ENCODE data around the gene HIP1R. TPM values are rescaled to one million over a fixed set of nuclear protein-coding genes. Genes with fewer than 3 reads are reported as not detected.
A peak's percentile ranks its signal among the peaks of the same experiment; 100 is the strongest.

The HIP1R gene
- total RNA-seq, 1 experiment from 2014 or later, result 36.7 TPM

DNA sequence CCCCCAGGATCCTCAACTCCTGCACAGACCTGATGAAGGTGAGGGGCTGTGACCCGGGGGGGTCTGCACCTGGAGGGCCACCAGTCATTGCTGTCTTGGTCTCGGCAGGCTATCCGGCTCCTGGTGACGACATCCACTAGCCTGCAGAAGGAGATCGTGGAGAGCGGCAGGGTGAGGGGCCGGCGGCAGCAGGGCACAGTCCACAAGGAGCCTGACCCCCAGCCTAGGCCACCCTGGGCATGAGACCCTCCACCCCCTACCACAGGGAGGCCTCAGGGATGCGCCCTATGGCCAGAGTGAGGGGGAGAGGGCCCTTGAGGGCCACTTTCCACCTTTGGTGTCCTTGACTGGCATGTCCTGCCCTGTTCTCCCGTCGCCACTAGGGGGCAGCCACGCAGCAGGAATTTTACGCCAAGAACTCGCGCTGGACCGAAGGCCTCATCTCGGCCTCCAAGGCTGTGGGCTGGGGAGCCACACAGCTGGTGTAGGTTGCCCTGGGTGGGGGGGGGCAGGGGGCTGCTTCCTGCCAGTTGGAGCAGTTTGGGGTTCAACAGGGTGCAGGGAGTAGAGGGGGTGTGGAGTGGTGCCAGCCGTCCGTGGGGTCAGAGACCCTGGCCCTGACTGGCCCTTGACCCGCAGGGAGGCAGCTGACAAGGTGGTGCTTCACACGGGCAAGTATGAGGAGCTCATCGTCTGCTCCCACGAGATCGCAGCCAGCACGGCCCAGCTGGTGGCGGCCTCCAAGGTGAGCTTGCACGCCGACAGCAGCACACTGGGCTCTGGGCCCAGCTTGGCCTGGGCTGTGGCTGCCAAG lies 25.0 kb downstream of the HIP1R start:
- no peaks in the 10 kb centered on the region; the same call in none of the 2 replicates for H3K36me3 ChIP-seq (ENCODE audit: control insufficient read depth, insufficient read depth, low read length)
- no peak overlapping the region for H3K4me3 ChIP-seq (ENCODE audit: low read depth in 2 of 2, low read length in 2 of 2)
- DNase-seq (ENCODE audit: low read depth, low spot score), result peak; percentile 47
- in situ Hi-C loops (cut with HindIII; ENCODE audit: low pct_unique_long_range_greater_than_20kb, low sequenced_read_pairs), result no loop called here
- peak; percentile 76 for ATAC-seq
- TF ChIP-seq CTCF (IDR thresholded peaks at IDR 0.05) (peak; percentile 94), SIN3A (IDR thresholded peaks at IDR 0.05; ENCODE audit: borderline replicate concordance, insufficient read depth, low read depth, low read length) (no peak), TCF7L2 (IDR thresholded peaks at IDR 0.05; ENCODE audit: low read depth, low read length) (no peak), POLR2AphosphoS5 (IDR thresholded peaks at IDR 0.05; ENCODE audit: low read depth, low read length) (peak; percentile 57)
- TF ChIP-seq, protein P1, sequence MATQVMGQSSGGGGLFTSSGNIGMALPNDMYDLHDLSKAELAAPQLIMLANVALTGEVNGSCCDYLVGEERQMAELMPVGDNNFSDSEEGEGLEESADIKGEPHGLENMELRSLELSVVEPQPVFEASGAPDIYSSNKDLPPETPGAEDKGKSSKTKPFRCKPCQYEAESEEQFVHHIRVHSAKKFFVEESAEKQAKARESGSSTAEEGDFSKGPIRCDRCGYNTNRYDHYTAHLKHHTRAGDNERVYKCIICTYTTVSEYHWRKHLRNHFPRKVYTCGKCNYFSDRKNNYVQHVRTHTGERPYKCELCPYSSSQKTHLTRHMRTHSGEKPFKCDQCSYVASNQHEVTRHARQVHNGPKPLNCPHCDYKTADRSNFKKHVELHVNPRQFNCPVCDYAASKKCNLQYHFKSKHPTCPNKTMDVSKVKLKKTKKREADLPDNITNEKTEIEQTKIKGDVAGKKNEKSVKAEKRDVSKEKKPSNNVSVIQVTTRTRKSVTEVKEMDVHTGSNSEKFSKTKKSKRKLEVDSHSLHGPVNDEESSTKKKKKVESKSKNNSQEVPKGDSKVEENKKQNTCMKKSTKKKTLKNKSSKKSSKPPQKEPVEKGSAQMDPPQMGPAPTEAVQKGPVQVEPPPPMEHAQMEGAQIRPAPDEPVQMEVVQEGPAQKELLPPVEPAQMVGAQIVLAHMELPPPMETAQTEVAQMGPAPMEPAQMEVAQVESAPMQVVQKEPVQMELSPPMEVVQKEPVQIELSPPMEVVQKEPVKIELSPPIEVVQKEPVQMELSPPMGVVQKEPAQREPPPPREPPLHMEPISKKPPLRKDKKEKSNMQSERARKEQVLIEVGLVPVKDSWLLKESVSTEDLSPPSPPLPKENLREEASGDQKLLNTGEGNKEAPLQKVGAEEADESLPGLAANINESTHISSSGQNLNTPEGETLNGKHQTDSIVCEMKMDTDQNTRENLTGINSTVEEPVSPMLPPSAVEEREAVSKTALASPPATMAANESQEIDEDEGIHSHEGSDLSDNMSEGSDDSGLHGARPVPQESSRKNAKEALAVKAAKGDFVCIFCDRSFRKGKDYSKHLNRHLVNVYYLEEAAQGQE (IDR thresholded peaks at IDR 0.05; ENCODE audit: insufficient read depth in 1 of 2, low read depth in 2 of 2, low read length in 1 of 2), result 0 out of 4 replicates have a peak, but pooled peaks of 1 of the 2 experiments have one; percentile 41
- intact Hi-C loops (cut with micrococcal nuclease; ENCODE audit: unreplicated experiment), result loop anchor here (2.0 kb wide), 1 partner anchor 99 kb away; no protein-coding TSS in a partner anchor
- ChIA-PET POLR2A (interaction anchor here (0.5 to 0.8 kb wide), 2 partner anchors 26 to 93 kb away, joined by 3 to 7 read pairs; no protein-coding TSS in a partner anchor), CTCF (interaction anchor here (0.5 to 3.2 kb wide), 14 partner anchors 9 to 122 kb away, joined by 3 to 21 read pairs (median 4); no protein-coding TSS in a partner anchor)
- no peaks in the 10 kb centered on the region for H3K9me3 ChIP-seq (ENCODE audit: control insufficient read depth, insufficient read depth, low read depth, low read length)
- no peaks in the 10 kb centered on the region for H3K27me3 ChIP-seq (ENCODE audit: control insufficient read depth, insufficient read depth, low read length)
- peaks cover 42% of the 10 kb centered on the region for H3K4me1 ChIP-seq (ENCODE audit: control insufficient read depth, insufficient read depth, low read length)
- peak overlapping the region; percentile 86 for H3K27ac ChIP-seq (ENCODE audit: low read length)
- no TSS peak for BruUV-seq (replicated peaks)

DNA sequence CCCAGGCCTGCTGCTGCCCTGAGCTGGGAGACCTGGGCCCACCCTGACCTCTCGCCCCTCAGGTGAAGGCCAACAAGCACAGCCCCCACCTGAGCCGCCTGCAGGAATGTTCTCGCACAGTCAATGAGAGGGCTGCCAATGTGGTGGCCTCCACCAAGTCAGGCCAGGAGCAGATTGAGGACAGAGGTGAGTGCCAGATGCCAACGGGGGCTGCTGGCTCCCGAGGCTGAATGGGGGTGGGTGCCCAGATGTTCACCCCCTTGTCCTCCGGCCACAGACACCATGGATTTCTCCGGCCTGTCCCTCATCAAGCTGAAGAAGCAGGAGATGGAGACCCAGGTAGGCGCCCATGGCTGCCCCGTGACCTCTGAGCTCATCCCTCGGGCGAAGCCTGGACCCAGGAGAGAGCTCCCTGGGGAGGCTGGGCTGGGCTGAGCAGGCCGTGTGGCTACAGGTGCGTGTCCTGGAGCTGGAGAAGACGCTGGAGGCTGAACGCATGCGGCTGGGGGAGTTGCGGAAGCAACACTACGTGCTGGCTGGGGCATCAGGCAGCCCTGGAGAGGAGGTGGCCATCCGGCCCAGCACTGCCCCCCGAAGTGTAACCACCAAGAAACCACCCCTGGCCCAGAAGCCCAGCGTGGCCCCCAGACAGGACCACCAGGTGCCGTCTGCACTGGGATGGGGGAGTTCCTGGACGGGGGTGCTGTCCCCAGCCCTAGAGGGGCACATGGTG lies 25.8 kb downstream of the HIP1R start:
- H3K36me3 ChIP-seq (ENCODE audit: control insufficient read depth, insufficient read depth, low read length), result peaks cover 2% of the 10 kb centered on the region
- ChIA-PET POLR2A (interaction anchor here (0.5 to 1.1 kb wide), 4 partner anchors 25 to 121 kb away, joined by 3 to 7 read pairs (median 3); no protein-coding TSS in a partner anchor), CTCF (interaction anchor here (0.5 to 3.2 kb wide), 14 partner anchors 10 to 121 kb away, joined by 3 to 21 read pairs (median 4); no protein-coding TSS in a partner anchor)
- peaks cover 49% of the 10 kb centered on the region for H3K4me1 ChIP-seq (ENCODE audit: control insufficient read depth, insufficient read depth, low read length)
- H3K27me3 ChIP-seq (ENCODE audit: control insufficient read depth, insufficient read depth, low read length), result no peaks in the 10 kb centered on the region
- in situ Hi-C loops (cut with HindIII; ENCODE audit: low pct_unique_long_range_greater_than_20kb, low sequenced_read_pairs), result no loop called here
- no peaks in the 10 kb centered on the region for H3K9me3 ChIP-seq (ENCODE audit: control insufficient read depth, insufficient read depth, low read depth, low read length)
- no peak for DNase-seq (ENCODE audit: low read depth, low spot score)
- intact Hi-C loops (cut with micrococcal nuclease; ENCODE audit: unreplicated experiment), result loop anchor here (2.0 kb wide), 1 partner anchor 98 kb away; no protein-coding TSS in a partner anchor
- H3K4me3 ChIP-seq (ENCODE audit: low read depth in 2 of 2, low read length in 2 of 2), result no peak overlapping the region
- peak; percentile 28 for ATAC-seq
- TF ChIP-seq TCF7L2 (IDR thresholded peaks at IDR 0.05; ENCODE audit: low read depth, low read length), result no peak
- TF ChIP-seq CTCF (IDR thresholded peaks at IDR 0.05), result no peak
- no peak for TF ChIP-seq POLR2AphosphoS5 (IDR thresholded peaks at IDR 0.05; ENCODE audit: low read depth, low read length)
- TF ChIP-seq, protein P1 (IDR thresholded peaks at IDR 0.05; ENCODE audit: insufficient read depth in 1 of 2, low read depth in 2 of 2, low read length in 1 of 2), result no peak
- TF ChIP-seq SIN3A (IDR thresholded peaks at IDR 0.05; ENCODE audit: borderline replicate concordance, insufficient read depth, low read depth, low read length), result no peak
- BruUV-seq (replicated peaks), result no TSS peak
- H3K27ac ChIP-seq (ENCODE audit: low read length), result peak overlapping the region; percentile 86
